SK-N-SH treated with all-trans-retinoic acid at 6 μM for 48 hours (cell line): ENCODE results near the gene NF1.

Source experiments
- ATAC-seq: fragments of 200-7000 bp; cut with Tn5 transposase; 3 replicates; pipeline ENCODE4 v1.9.1; 2020; ENCODE audit warnings: mild to moderate bottlenecking, moderate library complexity
- ARNTL ChIP-seq: fragments of 450-650 bp; formaldehyde crosslinking; IDR thresholded peaks from 2 replicates; pipeline ENCODE4 v1.5.0; 2020; ENCODE audit warnings: low read depth, mild to moderate bottlenecking, moderate library complexity, borderline replicate concordance
- BACH2 ChIP-seq: fragments of 250-450 bp; sonication (Bioruptor Pico); IDR thresholded peaks from 2 replicates; pipeline ENCODE4 v1.9.0; 2021; ENCODE audit warnings: mild to moderate bottlenecking, borderline replicate concordance
- CSDC2 ChIP-seq: fragments of 250-450 bp; sonication (Bioruptor Pico); IDR thresholded peaks from 2 replicates; pipeline ENCODE4 v1.5.0; 2020; ENCODE audit warnings: mild to moderate bottlenecking, moderate library complexity
- ESRRG ChIP-seq: fragments of 250-450 bp; sonication (Bioruptor Pico); IDR thresholded peaks from 2 replicates; pipeline ENCODE4 v1.6.1; 2021; ENCODE audit warnings: mild to moderate bottlenecking
- GLIS3 ChIP-seq: fragments of 250-450 bp; sonication (Bioruptor Pico); IDR thresholded peaks from 2 replicates; pipeline ENCODE4 v1.5.0; 2020; ENCODE audit warnings: mild to moderate bottlenecking, moderate library complexity
- OSR1 ChIP-seq: fragments of 250-450 bp; sonication (Bioruptor Pico); IDR thresholded peaks from 2 replicates; pipeline ENCODE4 v1.8.0; 2022; ENCODE audit warnings: moderate library complexity, mild to moderate bottlenecking, inconsistent platforms
- PATZ1 ChIP-seq: fragments of 250-450 bp; sonication (Bioruptor Pico); IDR thresholded peaks from 2 replicates; pipeline ENCODE4 v1.8.0; 2020; ENCODE audit warnings: mild to moderate bottlenecking, moderate library complexity, borderline replicate concordance
- PPARA ChIP-seq: fragments of 250-450 bp; sonication (Bioruptor Pico); IDR thresholded peaks from 2 replicates; pipeline ENCODE4 v1.5.0; 2020; ENCODE audit warnings: mild to moderate bottlenecking, borderline replicate concordance
- RARB ChIP-seq: fragments of 250-450 bp; sonication (Bioruptor Pico); IDR thresholded peaks from 2 replicates; pipeline ENCODE4 v1.8.0; 2021; ENCODE audit warnings: mild to moderate bottlenecking, moderate library complexity
- SNAI2 ChIP-seq: fragments of 250-450 bp; sonication (Bioruptor Pico); IDR thresholded peaks from 2 replicates; pipeline ENCODE4 v1.5.0; 2020; ENCODE audit warnings: mild to moderate bottlenecking, moderate library complexity
- TOX ChIP-seq: fragments of 250-450 bp; sonication (Bioruptor Pico); IDR thresholded peaks from 2 replicates; pipeline ENCODE4 v1.8.0; 2021; ENCODE audit warnings: mild to moderate bottlenecking, moderate library complexity, borderline replicate concordance
- ZC3H10 ChIP-seq: fragments of 250-450 bp; sonication (Bioruptor Pico); IDR thresholded peaks from 2 replicates; pipeline ENCODE4 v1.5.1; 2021; ENCODE audit warnings: mild to moderate bottlenecking, moderate library complexity
- ZFP3 ChIP-seq: fragments of 250-450 bp; sonication (Bioruptor Pico); IDR thresholded peaks from 2 replicates; pipeline ENCODE4 v1.5.0; 2020; ENCODE audit warnings: mild to moderate bottlenecking, moderate library complexity
- ZFP30 ChIP-seq: fragments of 450-650 bp; formaldehyde crosslinking; IDR thresholded peaks from 2 replicates; pipeline ENCODE4 v1.5.0; 2022; ENCODE audit warnings: mild to moderate bottlenecking, moderate library complexity
- ZNF565 ChIP-seq: fragments of 450-650 bp; formaldehyde crosslinking; conservative IDR thresholded peaks from 2 replicates; pipeline ENCODE4 v1.5.0; 2020; ENCODE audit warnings: low read depth, mild to moderate bottlenecking, moderate library complexity
- ZNF70 ChIP-seq: fragments of 450-650 bp; formaldehyde crosslinking; IDR thresholded peaks from 2 replicates; pipeline ENCODE4 v1.5.0; 2020; ENCODE audit warnings: mild to moderate bottlenecking, moderate library complexity
- ZNF8 ChIP-seq: fragments of 450-650 bp; formaldehyde crosslinking; IDR thresholded peaks from 2 replicates; pipeline ENCODE4 v1.5.0; 2020; ENCODE audit warnings: mild to moderate bottlenecking, moderate library complexity
- TF ChIP-seq, protein P1 (sequence below): fragments of 250-450 bp; sonication (Bioruptor Pico); IDR thresholded peaks from 2 replicates; pipeline ENCODE4 v1.5.0; 2020; ENCODE audit warnings: mild to moderate bottlenecking, moderate library complexity
- TF ChIP-seq, protein P2 (sequence below): fragments of 250-450 bp; sonication (Bioruptor Pico); IDR thresholded peaks from 2 replicates; pipeline ENCODE4 v1.8.0; 2021; ENCODE audit warnings: low read depth, mild to moderate bottlenecking, moderate library complexity, borderline replicate concordance
- TF ChIP-seq, protein P3 (sequence below): fragments of 250-450 bp; sonication (Bioruptor Pico); IDR thresholded peaks from 2 replicates; pipeline ENCODE4 v1.5.1; 2021; ENCODE audit warnings: mild to moderate bottlenecking, moderate library complexity

NF1 gene

DNA sequence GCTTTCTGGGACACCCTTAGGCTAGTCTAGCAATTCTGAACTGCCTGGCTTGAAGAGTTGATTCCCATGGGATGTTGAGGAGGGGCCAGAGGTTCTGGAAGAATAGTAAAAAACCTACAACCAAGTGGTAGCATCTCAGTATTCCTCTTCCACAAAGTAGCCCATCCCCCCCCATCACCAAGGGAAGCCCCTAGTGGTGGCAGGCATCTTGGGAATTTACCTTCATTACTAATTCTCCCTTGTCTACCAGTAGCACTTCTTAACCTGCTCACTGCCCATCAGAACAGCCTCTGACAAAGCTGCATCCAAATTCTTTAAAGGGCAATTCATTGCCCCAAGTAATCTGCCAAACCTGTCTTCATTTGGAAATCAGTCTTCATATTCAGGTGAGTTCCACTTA lies 283.9 kb downstream of the NF1 start:
- ATAC-seq = no peak
- TF ChIP-seq ZC3H10 (CRISPR knock-in tag) (no peak), ZNF565 (CRISPR knock-in tag) (no peak), ESRRG (CRISPR knock-in tag) (no peak), ZNF8 (CRISPR knock-in tag) (no peak), SNAI2 (CRISPR knock-in tag) (no peak), ZNF70 (CRISPR knock-in tag) (no peak), CSDC2 (CRISPR knock-in tag) (no peak), ARNTL (CRISPR knock-in tag) (no peak), PPARA (CRISPR knock-in tag) (no peak), BACH2 (no peak), ZFP30 (CRISPR knock-in tag) (no peak), OSR1 (CRISPR knock-in tag) (no peak)
- TF ChIP-seq, protein P1, sequence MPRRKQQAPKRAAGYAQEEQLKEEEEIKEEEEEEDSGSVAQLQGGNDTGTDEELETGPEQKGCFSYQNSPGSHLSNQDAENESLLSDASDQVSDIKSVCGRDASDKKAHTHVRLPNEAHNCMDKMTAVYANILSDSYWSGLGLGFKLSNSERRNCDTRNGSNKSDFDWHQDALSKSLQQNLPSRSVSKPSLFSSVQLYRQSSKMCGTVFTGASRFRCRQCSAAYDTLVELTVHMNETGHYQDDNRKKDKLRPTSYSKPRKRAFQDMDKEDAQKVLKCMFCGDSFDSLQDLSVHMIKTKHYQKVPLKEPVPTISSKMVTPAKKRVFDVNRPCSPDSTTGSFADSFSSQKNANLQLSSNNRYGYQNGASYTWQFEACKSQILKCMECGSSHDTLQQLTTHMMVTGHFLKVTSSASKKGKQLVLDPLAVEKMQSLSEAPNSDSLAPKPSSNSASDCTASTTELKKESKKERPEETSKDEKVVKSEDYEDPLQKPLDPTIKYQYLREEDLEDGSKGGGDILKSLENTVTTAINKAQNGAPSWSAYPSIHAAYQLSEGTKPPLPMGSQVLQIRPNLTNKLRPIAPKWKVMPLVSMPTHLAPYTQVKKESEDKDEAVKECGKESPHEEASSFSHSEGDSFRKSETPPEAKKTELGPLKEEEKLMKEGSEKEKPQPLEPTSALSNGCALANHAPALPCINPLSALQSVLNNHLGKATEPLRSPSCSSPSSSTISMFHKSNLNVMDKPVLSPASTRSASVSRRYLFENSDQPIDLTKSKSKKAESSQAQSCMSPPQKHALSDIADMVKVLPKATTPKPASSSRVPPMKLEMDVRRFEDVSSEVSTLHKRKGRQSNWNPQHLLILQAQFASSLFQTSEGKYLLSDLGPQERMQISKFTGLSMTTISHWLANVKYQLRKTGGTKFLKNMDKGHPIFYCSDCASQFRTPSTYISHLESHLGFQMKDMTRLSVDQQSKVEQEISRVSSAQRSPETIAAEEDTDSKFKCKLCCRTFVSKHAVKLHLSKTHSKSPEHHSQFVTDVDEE (CRISPR knock-in tag) = no peak

- no peak for ATAC-seq
- TF ChIP-seq RARB (CRISPR knock-in tag) = no peak
- no peak for TF ChIP-seq ZFP3 (CRISPR knock-in tag)
- TF ChIP-seq GLIS3 = no peak
- no peak for TF ChIP-seq ARNTL (CRISPR knock-in tag)
- no peak for TF ChIP-seq CSDC2 (CRISPR knock-in tag)
- no peak for TF ChIP-seq TOX (CRISPR knock-in tag)
- TF ChIP-seq, protein P2, sequence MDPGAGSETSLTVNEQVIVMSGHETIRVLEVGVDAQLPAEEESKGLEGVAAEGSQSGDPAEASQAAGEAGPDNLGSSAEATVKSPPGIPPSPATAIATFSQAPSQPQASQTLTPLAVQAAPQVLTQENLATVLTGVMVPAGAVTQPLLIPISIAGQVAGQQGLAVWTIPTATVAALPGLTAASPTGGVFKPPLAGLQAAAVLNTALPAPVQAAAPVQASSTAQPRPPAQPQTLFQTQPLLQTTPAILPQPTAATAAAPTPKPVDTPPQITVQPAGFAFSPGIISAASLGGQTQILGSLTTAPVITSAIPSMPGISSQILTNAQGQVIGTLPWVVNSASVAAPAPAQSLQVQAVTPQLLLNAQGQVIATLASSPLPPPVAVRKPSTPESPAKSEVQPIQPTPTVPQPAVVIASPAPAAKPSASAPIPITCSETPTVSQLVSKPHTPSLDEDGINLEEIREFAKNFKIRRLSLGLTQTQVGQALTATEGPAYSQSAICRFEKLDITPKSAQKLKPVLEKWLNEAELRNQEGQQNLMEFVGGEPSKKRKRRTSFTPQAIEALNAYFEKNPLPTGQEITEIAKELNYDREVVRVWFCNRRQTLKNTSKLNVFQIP = no peak
- no peak for TF ChIP-seq OSR1 (CRISPR knock-in tag)
- TF ChIP-seq, protein P3, sequence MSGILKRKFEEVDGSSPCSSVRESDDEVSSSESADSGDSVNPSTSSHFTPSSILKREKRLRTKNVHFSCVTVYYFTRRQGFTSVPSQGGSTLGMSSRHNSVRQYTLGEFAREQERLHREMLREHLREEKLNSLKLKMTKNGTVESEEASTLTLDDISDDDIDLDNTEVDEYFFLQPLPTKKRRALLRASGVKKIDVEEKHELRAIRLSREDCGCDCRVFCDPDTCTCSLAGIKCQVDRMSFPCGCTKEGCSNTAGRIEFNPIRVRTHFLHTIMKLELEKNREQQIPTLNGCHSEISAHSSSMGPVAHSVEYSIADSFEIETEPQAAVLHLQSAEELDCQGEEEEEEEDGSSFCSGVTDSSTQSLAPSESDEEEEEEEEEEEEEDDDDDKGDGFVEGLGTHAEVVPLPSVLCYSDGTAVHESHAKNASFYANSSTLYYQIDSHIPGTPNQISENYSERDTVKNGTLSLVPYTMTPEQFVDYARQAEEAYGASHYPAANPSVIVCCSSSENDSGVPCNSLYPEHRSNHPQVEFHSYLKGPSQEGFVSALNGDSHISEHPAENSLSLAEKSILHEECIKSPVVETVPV = no peak
- TF ChIP-seq ZNF565 (CRISPR knock-in tag) = no peak
- no peak for TF ChIP-seq ESRRG (CRISPR knock-in tag)
- no peak for TF ChIP-seq ZNF8 (CRISPR knock-in tag)
- TF ChIP-seq PATZ1 (CRISPR knock-in tag) = no peak
- no peak for TF ChIP-seq PPARA (CRISPR knock-in tag)
- TF ChIP-seq, protein P1 (CRISPR knock-in tag) = no peak
- no peak for TF ChIP-seq SNAI2 (CRISPR knock-in tag)
Observed at GRCh38 chr17:31379597-31380205, 284.9 kb downstream of the NF1 start.
